ENCODE results near the gene IFITM2.
"Not testable (repeated sequence)": the region's sequence is repeated elsewhere in the genome, so short reads cannot be mapped to it uniquely, and the experiment has no call there.

The IFITM2 gene

DNA sequence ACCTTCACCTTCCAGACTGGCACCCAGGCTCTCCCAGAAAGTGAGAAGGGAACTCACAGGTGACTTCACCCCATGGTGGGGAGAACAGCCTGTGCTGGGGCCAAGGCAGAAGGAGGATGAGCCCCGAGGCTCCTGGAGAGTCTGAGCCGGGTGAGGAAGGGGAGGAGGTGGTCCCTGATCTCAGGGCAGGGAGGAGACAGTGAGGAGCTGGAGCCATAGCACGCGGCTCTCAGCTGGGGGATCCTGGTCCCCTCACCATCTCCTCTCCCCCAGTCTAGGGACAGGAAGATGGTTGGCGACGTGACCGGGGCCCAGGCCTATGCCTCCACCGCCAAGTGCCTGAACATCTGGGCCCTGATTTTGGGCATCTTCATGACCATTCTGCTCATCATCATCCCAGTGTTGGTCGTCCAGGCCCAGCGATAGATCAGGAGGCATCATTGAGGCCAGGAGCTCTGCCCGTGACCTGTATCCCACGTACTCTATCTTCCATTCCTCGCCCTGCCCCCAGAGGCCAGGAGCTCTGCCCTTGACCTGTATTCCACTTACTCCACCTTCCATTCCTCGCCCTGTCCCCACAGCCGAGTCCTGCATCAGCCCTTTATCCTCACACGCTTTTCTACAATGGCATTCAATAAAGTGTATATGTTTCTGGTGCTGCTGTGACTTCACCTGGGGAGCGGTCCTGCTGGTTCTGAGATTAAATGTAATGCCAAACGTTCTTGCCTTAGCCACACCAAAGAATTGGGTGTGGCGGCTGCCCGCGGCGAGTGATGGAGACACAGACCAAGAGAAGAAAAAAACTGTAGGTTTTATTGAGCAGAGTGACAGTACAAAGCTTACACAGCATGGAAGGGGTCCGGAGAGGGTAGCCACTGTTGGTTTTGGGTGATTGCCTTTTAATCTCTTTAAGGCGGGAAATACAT lies 1.4 kb downstream of the IFITM2 start:
- DNase-seq (ENCODE audit: low read depth in 2 of 2), result not testable (repeated sequence)

DNA sequence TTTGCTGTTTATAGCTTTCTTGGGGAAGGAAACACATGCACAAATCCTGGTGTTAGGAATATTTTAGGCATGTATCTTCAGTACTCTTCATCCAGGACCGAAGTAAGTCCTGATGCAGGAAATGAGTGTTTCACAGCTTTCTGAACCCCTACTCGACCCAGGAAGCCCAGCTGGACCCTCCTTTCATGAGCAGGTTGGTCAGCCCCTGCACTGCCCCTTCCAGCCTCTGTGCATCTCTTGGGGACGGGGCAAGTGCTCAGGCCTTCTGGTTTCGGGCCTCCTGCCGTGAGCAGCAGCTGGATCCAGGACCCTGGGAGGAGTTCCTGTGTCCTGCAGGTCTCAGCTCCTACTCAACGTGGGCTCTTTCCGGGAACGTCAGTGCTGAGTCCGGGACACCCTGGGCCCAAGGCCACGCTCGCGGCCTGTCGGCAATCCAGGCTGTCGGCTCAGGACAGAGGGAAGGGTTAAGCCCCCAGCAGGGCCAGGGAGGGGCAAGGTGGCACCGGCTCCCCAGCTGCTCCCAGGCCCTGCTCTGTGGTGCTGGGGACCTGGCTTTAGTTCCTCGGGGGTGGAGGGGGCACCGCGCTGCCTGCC lies 2.5 kb downstream of the IFITM2 start:
- DNase-seq (ENCODE audit: low read depth in 2 of 2), result not testable (repeated sequence)

DNA sequence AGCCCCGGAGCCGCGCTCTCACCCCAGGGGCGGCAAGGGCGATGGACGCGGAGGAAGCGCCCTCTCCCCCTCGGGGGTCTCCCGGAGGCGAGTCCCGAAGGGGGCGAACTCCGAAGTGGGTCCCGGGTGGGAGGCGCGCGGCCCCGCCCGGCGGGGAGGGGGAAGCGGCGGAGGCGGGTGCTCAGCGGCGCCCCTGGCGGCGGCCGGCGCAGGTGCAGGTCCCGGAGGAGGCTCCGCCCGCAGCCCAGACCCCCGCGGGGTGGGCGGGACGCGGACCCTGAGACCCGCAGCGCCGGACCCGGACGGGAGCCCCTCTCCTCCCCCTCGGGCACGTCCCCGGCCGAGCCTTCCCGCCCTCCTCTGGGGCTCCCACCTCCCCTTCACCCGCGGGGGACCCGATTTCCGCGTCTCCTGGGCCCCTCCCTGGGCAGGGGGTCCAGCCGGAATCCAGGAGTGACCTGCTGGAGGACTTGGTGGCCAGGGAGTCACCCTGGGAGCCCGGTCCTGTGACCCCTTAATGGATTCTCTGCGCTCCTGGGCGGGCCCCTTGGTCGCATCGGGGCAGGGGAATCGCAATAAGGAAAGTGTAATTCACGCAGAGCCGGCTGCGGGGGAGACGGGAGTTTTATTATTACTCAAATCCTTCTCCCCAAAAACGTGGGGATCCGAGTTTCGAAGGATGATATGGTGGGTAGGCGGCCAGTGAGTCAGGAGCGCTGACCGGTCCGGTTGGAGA lies 3.6 kb downstream of the IFITM2 start:
- DNase-seq (ENCODE audit: low read depth in 2 of 2), result not testable (repeated sequence)

DNA sequence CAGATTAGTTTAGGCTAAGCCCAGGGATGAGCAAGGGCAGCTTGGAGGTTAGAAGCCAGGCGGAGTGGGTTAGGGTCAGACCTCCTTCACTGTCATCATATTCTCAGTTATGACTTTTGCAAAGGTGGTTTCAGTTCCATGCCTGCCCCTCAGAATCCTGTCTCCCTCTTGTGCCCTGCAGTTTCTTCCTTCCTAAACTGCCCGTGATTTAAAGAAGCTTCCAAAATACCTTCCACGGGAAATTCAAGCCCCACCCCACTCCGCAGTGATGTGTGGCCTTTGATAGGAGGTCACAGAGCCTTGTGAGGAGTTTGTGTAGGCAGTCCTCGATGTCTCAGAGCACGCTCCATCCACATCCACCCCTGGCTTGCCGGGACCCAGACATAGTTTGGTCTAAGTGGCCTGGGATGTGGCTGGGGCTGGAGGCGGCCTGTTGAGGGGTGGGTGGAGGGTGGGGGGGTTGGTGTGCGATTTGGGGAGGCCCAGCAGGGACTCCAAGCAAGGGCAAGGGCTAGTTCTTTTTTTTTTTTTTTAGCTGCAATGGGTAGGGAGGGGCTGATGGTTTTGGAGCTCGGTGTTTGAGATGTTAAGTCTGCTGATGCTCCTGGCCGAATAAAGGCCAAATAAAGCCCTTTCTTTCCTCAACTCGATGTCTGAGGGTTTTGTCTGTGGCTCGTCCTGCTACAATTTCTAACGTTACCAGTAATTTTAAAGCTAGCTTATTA lies 4.6 kb downstream of the IFITM2 start:
- no peak for DNase-seq (ENCODE audit: low read depth in 2 of 2)

DNA sequence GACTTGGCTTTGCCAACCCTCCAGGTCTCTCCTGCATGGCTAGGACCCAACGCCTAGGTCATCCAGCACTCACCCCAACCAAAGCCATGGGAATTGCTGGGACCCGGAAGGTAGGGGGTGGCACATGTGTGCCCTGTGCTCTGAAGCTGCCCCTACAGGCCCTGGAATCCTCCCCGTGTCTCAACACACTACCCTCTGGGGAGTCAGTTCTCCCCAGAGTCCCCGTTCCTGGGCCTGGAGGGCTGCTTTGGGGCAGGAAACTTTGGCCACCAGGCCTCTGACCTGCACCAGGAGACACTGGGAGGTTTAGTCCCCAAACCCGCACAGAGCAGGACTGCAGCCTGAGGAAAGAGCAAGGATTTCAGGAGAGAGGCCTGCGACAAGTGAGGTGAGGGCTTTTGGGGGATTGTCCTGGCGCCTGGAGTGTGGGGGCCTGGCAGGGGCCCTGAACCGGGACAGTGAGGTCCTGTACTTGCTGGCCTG lies 5.7 kb downstream of the IFITM2 start:
- no peak for DNase-seq (ENCODE audit: low read depth in 2 of 2)

DNA sequence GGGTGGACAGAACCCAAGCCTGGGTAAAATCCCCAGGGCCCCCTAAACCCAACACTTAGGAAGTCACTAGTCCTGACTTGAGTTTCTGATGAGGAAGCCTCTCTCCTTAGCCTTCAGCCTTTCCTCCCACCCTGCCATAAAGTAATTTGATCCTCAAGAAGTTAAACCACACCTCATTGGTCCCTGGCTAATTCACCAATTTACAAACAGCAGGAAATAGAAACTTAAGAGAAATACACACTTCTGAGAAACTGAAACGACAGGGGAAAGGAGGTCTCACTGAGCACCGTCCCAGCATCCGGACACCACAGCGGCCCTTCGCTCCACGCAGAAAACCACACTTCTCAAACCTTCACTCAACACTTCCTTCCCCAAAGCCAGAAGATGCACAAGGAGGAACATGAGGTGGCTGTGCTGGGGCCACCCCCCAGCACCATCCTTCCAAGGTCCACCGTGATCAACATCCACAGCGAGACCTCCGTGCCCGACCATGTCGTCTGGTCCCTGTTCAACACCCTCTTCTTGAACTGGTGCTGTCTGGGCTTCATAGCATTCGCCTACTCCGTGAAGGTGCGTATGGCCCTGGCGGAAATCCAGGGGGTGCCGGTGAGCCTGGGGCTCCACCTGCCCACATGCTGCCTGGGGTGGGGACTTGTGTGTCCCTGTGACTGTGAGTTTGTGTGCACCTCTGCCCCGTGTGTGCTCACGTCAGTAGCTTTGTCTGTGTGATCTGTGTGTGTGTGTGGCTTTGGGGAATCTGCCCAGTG lies 6.4 kb downstream of the IFITM2 start, which contains the start of gene IFITM1:
Gene IFITM1 (plus strand): TSS at position 254 of the 767 bp plus-strand sequence. CDS start 131 bp downstream, at position 385.
- no peak for DNase-seq (ENCODE audit: low read depth in 2 of 2)

DNA sequence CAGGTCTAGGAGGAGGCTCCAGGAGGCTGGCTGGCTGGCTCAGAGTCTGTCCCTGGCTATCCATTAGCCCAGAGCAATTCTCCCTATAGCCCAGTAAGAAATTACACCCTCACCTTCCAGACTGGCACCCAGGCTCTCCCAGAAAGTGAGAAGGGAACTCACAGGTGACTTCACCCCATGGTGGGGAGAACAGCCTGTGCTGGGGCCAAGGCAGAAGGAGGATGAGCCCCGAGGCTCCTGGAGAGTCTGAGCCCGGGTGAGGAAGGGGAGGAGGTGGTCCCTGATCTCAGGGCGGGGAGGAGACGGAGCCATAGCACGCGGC lies 6.9 kb downstream of the IFITM2 start:
- DNase-seq (ENCODE audit: low read depth in 2 of 2), result not testable (repeated sequence)

DNA sequence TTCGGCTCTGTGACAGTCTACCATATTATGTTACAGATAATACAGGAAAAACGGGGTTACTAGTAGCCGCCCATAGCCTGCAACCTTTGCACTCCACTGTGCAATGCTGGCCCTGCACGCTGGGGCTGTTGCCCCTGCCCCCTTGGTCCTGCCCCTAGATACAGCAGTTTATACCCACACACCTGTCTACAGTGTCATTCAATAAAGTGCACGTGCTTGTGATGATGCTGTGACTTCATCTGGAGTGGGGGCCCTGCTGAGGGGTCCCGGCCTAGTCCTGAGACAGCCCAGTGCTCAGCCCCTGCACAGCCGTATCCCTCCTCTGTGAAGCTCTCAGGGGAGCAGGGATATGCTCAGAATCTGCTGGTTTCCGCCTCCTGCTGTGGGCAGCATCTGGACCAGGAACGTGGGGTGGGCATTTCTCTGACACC lies 7.5 kb downstream of the IFITM2 start:
- no peak for DNase-seq (ENCODE audit: low read depth in 2 of 2)

DNA sequence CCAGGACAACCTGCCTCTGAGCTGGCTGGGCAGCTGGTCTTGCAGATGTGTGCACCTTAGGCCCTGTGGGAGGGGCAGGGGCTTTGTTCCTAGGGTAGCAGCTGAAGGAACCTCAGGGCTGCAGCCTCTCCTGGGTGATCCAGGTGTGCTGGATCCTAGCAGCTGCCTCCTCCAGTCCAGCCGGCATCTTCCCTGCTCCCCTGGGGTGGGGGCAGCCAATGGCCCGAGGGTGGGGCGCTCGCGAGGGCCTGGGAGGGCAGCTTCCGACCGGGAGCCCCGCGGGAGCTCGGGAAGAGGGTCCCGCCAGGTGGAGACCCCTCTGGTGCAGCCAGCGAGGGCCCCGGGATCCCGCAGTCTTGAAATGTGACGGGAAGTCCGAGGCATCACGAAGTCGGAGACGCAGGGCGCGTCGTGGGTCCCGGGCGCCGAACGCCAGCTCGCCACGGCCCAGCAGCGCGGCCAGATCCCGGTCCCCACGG lies 7.9 kb downstream of the IFITM2 start:
- DNase-seq (ENCODE audit: low read depth in 2 of 2), result no peak

DNA sequence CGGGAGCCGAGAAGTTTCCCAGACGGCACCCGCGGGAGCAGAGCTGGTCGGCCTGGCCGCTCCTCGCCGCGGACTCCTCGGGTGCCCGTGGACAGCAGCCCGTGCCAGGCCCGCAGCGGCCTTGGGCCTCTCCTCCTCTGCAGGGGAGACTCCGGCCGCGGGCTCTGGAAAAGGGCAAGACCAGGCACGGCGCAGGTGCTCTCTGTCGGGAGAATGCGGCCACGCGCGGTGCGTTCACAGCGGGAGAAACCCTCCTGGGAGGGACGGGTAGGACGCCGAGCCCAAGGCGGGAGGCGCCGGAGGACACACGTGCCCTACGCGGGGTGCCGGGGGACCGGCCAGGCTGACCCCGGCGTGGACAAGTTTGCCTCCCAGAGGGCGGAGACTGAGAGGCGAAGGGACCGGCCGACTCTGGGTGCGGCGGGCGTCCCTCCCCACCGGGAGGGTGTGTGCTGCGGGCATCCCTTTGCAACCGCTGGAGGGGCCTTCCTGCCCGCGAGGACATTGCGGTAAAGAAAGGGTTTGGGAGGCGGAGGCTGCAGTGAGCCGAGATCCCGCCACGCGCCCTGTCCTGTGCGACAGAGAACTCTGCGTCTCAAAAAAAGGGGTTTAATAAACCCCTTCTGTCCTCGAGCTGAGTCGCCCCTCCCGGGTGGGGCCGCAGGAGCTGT lies 8.6 kb downstream of the IFITM2 start:
- DNase-seq (ENCODE audit: low read depth in 2 of 2), result no peak

DNA sequence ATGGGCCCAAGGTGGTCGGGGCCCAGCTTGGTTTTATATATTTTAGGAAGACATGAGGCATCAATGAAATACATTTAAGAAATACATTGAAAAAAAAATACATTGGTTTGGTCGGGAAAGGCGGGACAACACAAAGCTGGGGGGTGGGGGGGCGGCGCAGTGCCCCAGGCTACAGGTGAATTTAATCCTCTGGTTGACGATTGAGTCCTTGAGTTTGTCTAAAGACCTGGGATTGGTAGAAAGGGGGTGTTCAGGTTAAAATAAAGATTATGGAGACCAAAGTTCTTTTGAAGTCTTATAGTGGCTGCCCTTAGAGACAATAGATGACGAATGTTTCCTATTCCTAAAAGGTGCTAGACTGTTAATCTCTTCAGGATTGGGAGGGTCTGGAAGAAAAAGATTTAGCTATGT lies 9.3 kb downstream of the IFITM2 start:
- DNase-seq (ENCODE audit: low read depth in 2 of 2), result no peak

DNA sequence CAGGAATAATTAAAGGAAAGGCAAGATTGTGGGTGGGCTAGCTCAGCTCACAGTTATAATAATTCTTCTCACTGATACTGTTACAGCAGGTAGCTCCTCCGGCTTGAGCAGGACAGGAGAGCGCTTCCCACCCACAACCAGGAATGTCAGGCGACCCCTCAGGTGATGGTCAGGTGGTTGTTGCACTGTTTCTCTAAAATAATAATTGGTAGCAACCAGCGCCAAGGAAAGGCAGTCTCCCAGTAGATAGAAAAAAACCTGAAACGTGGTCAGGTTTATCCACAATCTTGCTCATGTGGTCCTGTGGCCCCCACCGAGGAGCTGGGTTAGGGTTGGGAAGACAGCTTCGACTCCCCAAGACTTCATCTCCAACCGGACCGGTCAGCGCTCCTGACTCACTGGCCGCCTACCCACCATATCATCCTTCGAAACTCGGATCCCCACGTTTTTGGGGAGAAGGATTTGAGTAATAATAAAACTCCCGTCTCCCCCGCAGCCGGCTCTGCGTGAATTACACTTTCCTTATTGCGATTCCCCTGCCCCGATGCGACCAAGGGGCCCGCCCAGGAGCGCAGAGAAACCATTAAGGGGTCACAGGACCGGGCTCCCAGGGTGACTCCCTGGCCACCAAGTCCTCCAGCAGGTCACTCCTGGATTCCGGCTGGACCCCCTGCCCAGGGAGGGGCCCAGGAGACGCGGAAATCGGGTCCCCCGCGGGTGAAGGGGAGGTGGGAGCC lies 10.2 kb downstream of the IFITM2 start:
- DNase-seq (ENCODE audit: low read depth in 2 of 2), result not testable (repeated sequence)

DNA sequence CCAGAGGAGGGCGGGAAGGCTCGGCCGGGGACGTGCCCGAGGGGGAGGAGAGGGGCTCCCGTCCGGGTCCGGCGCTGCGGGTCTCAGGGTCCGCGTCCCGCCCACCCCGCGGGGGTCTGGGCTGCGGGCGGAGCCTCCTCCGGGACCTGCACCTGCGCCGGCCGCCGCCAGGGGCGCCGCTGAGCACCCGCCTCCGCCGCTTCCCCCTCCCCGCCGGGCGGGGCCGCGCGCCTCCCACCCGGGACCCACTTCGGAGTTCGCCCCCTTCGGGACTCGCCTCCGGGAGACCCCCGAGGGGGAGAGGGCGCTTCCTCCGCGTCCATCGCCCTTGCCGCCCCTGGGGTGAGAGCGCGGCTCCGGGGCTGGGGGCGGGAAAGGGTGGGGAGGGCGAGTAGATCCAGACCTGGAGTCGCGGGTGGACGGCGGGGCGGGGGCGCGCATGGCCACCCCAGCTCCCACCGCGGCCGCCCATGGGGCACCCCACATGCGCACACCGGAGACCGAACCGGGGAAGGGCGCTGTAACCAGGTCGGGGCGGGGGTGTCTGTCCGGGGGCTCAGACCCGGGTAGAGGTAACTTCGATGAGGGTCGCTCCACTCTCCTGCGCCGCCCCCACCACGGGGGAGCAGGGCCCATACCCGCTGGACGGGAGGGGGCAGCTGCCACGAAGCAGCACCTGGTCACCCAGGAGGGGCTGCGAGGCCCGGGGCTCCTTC lies 10.9 kb downstream of the IFITM2 start:
- not testable (repeated sequence) for DNase-seq (ENCODE audit: low read depth in 2 of 2)

DNA sequence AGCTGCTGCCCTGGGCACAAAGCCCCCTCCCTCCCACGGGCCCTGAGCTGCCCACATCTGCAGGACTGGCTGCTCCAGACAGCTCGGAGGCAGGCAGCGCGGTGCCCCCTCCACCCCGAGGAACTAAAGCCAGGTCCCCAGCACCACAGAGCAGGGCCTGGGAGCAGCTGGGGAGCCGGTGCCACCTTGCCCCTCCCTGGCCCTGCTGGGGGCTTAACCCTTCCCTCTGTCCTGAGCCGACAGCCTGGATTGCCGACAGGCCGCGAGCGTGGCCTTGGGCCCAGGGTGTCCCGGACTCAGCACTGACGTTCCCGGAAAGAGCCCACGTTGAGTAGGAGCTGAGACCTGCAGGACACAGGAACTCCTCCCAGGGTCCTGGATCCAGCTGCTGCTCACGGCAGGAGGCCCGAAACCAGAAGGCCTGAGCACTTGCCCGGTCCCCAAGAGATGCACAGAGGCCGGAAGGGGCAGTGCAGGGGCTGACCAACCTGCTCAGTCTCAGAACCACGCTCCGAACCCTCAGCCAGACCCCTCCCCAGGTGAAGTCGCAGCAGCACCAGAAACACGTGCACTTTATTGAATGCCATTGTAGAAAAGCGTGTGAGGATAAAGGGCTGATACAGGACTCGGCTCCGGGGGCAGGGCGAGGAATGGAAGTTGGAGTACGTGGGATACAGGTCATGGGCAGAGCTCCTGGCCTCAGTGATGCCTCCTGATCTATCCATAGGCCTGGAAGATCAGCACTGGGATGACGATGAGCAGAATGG lies 11.7 kb downstream of the IFITM2 start:
- not testable (repeated sequence) for DNase-seq (ENCODE audit: low read depth in 2 of 2)

DNA sequence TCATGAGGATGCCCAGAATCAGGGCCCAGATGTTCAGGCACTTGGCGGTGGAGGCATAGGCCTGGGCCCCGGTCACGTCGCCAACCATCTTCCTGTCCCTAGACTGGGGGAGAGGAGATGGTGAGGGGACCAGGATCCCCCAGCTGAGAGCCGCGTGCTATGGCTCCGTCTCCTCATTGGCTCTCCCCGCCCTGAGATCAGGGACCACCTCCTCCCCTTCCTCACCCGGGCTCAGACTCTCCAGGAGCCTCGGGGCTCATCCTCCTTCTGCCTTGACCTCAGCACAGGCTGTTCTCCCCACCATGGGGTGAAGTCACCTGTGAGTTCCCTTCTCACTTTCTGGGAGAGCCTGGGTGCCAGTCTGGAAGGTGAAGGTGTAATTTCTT lies 12.3 kb downstream of the IFITM2 start:
- not testable (repeated sequence) for DNase-seq (ENCODE audit: low read depth in 2 of 2)

DNA sequence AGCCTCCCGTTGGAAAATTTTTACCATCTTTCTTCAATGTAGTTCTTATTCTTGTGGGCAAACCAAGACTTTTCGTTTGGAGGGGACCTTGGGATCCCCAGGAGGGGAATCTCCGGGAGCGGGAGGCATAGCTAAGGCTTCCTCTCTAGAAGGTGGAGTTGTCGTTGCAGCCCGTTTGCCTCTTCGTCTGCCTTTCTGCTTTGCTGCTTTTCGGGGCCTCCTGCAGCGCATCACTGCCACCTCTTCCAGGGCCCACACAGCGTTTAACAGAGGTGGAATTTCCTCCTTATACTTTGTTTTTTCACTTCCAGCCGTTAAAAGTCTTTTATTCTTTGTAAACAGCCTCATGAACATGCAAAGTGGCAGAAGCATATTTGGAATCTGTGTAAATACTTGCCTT lies 16.5 kb downstream of the IFITM2 start:
- DNase-seq (ENCODE audit: low read depth in 2 of 2), result no peak

DNA sequence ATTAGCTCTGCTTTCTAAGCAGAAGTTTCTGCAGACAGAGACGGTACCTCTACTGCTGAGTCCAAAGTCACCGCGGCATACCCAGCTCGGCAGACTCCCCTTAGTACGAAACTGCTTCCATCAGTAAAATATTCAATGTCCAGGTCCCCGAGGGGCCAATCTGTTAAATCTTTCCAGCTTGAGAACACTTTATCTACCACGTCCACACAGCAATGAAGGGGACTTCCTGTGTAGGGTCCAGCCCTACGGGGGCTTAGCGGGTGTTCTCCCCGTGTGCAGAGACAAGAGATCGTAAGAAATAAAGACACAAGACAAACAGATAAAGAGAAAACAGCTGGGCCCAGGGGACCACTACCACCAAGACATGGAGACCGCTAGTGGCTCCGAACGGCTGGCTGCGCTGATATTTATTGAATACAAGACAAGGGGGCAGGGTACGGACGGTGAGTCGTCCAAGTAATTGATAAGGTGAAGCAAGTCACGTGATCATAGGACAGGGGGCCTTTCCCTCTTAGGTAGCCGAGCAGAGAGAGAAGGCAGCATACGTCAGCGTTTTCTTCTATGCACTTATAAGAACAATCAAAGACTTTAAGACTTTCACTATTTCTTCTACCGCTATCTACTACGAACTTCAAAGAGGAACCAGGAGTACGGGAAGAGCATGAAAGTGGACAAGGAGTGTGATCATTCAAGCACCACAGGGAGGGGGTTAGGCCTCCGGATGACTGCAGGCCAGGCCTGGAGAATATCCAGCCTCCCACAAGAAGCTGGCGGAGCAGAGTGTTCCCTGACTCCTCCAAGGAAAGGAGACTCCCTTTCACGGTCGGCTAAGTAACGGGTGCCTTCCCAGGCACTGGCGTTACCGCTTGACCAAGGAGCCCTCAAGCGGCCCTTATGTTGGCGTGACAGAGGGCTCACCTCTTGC lies 17.2 kb downstream of the IFITM2 start:
- DNase-seq (ENCODE audit: low read depth in 2 of 2), result not testable (repeated sequence)

Measured in activated CD4-positive, alpha-beta T cell treated with anti-CD3 and anti-CD28 coated beads for 24 hours (primary cell).